T follicular helper cell (primary cell): ENCODE data around the gene TTC34.

ENCODE experiments used
- DNase-seq: peaks from one replicate; pipeline ENCODE4 v3.0.0-alpha.2; 2020; ENCODE audit warnings: low read depth

Gene TTC34

GRCh38 chr1:2830761-2831425 is 29.4 kb upstream of the TTC34 start:
- no peak for DNase-seq

GRCh38 chr1:2829846-2830615 is 28.5 kb upstream of the TTC34 start:
- no peak for DNase-seq

DNA sequence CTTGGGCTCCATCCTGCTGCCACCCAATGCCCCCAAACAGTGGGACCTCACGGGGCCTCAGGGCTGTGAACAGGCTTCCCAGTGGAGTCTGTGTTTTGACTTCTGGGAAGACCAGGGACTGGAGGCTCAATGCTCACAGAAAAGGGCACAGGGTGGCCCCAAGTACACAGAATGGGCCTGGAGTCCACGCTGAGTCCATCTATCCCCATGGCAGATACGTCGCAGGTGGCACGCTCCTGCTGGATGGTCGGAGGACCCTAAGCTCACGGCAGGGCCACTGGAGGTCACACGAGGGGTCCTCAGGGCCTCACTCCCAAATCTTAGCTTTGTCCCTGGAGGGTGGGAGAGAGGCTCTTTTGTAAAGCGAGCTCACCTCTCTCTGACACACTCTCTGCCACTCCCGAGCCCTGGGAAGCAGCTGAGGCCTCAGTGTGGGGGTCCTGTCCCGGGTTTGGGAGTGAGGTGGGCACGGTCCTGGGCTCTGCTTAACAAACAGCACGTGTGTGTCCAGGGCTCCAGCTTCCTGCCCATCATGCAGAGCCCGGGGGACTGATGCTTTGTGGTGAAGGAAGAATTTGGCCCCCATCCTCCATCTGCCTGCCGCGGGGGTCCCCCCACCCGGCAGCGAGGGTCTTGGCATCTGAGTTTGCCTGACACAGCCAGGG is 27.2 kb upstream of the TTC34 start:
- no peak for DNase-seq

GRCh38 chr1:2826736-2827292 is 25.3 kb upstream of the TTC34 start:
- DNase-seq = no peak

DNA sequence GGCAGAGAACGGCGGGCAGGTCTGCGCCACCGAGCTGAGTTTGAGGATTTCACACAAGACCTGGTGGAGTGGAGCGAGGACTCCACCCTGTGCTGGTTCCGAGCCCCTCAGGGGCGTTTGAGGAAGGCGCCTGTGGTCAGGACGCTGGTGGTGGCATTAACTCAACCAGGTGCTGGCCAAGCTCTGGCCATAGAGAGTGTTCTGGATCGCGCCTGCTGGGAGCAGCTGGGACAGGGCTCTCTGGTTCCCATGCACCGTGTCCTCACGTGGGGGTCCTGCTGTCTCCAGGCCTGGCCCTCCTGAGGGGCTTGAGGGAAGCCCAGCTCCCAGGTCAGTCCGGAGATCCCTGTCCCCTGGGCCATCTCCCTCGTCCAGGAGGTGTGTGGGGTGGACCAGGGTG is 24.8 kb upstream of the TTC34 start:
- no peak for DNase-seq

GRCh38 chr1:2825487-2826189 is 24.1 kb upstream of the TTC34 start:
- DNase-seq = no peak

GRCh38 chr1:2824999-2825398 is 23.5 kb upstream of the TTC34 start:
- no peak for DNase-seq

DNA sequence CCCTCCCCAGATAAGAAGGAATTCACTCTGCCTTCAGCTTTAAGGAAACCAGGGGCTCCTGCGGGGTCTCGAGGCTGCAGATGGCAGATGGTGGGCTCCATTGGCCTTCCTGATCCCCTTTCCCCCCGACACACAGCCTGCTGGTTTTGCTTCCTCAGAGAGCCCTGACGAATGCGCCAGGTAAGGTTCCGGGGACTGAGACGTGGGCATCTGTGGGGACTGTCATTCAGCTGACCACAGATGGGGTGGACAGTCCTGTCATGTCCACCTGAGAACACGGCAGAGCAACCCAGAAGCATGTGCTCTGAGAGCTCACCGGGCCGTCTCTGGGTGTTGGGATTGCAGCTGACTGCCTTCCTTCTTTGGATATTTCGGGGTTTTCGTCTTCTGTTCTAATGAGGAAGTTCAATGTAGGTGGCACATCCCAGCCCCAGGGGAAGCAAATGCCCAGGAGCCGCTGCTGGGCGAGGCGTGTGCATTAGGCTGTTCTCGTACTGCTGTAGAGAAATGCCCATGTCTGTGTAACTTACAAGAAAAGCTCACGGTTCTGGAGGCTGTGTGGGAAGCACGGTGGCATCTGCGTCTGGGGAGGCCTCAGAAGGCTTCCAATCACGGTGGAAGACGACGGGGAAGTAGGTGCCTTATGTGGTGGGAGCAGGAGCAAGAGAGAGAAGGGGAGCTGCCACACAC is 22.6 kb upstream of the TTC34 start:
- no peak for DNase-seq

DNA sequence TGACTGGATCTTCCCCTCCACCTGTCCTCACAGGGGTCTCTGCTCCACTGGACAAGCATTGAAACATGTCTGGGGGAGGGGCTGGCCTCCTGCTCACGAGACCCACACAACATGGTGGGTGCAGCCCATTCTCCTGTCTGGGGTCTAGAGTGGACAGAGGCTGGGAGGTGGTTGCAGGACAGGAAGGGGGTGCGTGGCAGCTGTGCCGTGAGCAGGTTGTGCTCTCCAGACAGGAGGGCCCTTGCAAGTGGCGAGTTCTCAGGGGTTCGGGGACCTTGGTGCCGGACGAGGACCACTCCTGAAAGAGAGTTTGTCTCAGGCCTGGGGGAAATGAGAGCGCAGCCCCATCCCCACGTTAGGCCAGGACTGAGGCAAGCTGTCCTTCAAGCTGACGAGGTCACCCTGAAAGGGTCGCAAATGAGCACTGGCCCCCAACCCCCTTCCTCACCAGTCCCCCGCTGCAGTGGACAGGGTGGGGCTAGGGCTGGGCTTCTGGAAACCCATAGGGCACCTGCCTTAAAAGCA is 21.2 kb upstream of the TTC34 start:
- no peak for DNase-seq

- DNase-seq = peak; percentile 15
Measured at GRCh38 chr1:2821966-2822620, 20.6 kb upstream of the TTC34 start.

DNA sequence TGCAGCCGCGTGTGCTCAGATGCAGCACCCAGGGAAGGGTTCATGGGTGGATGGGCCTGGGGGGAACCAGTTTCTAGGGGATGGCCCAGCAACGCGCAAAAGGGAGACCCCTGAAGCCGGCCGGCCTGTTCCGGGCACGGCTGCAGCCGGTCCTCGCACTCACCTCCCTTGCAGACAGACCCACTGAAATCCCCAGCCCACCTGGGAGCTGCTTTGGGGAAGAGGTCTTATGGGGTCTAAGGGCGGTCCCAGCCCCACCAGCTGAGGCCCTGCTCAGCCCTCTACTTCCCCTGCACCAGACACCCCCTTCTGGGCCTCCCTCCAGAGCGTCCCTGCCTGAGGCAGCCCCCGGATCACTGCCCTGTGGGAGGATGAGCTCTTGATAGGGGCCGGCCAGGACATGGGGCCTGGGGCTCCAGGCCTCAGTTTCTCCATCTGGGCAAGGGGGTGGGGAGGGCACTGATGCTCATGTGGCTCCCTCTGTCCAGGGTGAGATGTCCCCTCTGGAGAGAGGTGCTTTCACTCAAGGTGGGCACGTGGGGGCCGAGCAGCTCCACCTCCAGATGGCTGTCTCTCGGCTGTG is 20.0 kb upstream of the TTC34 start:
- DNase-seq = no peak

DNA sequence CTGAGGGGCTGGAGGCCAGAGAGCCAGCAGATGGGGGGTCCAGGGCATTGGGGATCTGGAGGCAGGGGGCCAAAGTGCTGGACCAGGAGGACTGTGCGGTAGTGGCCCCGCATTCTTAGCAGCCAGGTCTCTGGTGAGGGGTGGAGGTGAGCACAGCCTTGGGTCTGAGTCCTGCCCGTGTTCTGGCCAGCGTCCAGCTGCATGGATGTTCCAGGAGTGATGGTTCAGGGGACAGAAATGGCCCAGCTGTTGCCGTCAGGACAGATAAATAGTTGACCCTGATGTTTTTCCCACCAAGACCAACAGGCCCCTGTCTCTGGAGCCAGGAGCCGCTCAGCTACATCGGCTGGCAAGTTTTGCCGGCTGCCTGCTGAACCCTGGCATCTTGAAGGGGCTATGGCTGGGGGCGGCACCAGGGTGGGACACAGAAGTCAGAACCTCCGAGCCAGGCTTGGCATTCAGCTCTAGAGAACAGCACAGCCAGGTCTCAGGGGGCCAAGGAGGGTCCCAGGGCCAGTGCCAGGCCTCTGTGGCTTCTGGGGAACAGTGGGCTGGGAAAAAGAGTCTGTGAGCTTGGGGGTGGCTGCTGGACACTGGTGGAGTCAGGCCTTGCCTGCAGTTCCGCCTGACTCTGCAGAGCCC is 19.4 kb upstream of the TTC34 start:
- DNase-seq = no peak

DNA sequence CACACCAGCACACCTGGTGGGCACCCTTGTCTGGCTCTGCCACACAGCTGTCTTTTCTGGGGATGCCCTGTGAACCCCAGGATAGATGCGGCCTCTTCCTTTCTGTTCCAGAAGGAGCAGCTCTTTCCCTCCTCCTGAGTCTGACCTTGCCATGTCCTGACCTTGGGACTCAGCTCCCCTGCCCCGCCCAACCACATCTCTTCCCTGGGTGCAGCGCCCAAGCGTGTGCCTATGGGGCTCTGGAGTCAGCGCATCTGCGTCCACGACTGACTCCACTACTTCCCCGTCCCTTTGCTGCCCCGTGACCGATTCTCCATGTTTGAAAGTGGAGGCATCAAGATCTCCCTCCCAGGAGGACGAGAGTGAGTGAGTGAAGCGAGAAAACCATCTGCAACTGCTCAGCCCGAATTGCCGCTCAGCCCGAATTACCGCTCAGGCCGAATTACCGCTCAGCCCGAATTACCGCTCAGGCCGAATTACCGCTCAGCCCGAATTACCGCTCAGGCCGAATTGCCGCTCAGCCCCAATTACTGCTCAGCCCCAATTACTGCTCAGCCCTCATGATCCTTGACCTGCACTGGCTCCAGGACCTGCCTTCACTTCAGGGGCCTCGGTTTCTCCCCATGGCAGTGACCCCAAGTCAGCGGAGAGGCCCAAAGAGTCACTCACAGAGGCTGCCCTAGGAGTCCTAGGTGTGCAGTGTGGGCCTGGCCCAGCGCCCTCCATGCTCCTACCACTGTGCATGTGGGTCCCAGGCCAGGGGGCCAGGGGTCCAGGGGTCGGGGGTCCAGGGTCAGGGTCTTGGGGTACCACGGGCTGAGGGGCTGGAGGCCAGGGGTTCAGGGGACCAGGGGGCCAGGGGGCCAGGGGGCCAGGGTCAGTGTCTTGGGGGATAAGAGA is 18.6 kb upstream of the TTC34 start:
- no peak for DNase-seq

DNA sequence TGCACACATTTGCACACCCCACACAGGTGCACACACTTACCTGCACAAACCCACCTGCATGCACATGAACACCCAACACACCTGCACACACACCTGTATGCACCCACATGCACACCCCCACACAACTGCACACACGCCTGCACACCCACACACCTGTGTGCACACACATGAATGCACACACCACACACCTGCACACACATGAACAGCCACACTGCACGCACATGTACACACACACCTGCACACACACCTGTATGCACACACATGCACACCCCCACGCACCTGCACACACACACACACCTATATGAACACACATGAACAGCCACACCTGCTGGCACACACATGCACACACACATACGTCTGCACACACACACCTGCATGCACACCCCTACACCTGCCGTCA is 17.9 kb upstream of the TTC34 start:
- DNase-seq = no peak

DNA sequence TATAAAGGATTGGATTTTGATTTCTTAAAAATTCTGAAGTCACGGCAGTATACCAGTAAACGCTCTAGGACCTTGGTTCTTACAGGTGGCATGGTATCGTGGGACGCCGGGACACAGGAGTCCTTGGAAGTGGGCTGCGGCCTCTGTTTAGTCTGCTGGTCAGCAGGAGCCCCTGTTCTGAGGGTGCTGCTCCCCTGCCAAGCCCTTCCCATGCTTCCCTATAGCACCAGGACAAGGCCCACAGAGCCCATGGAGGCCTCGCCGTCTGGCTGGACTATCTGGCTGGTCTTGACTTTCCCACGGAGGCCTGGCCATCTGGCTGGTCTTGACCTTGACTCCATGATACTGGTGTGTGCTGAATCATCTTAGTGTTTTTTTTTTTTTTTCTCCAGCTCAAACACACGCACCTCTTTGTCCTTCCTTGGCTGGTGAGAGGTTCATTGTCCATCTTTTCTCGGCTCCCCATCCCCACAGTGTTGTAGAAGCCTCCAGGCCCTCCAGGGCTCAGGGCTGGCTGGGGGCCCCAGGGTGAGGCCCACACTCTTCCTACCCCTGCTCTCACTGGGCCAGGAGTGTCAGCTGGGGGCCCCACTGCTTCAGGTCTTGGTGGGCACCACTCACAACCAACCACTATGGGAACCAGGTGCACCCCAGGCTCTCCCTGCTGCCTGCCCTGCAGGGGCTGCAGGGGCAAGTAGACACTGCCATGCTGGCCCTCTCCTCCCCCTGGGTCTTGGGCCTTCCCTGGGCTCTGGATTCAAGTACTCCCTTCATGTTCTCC is 16.5 kb upstream of the TTC34 start:
- DNase-seq = no peak

GRCh38 chr1:2816786-2817185 is 15.3 kb upstream of the TTC34 start:
- DNase-seq = no peak

GRCh38 chr1:2815551-2815950 is 14.1 kb upstream of the TTC34 start:
- no peak for DNase-seq

- DNase-seq = no peak
Measured at GRCh38 chr1:2814511-2815075, 13.1 kb upstream of the TTC34 start.
